Stimulated activated CD4-positive, alpha-beta T cell treated with anti-CD3 and anti-CD28 coated beads, TNF-alpha, amount 100 ng/mL, for 48 hours (primary cell): ENCODE results near the gene GPC3.
"Not testable (repeated sequence)": the region's sequence is repeated elsewhere in the genome, so short reads cannot be mapped to it uniquely, and the experiment has no call there.

ENCODE experiments used
- DNase-seq, 3 donors: peaks; one replicate each; pipeline ENCODE4 v3.0.0-alpha.2; 2020; ENCODE audit warnings: low read depth in 3 of 3

The GPC3 gene

DNA sequence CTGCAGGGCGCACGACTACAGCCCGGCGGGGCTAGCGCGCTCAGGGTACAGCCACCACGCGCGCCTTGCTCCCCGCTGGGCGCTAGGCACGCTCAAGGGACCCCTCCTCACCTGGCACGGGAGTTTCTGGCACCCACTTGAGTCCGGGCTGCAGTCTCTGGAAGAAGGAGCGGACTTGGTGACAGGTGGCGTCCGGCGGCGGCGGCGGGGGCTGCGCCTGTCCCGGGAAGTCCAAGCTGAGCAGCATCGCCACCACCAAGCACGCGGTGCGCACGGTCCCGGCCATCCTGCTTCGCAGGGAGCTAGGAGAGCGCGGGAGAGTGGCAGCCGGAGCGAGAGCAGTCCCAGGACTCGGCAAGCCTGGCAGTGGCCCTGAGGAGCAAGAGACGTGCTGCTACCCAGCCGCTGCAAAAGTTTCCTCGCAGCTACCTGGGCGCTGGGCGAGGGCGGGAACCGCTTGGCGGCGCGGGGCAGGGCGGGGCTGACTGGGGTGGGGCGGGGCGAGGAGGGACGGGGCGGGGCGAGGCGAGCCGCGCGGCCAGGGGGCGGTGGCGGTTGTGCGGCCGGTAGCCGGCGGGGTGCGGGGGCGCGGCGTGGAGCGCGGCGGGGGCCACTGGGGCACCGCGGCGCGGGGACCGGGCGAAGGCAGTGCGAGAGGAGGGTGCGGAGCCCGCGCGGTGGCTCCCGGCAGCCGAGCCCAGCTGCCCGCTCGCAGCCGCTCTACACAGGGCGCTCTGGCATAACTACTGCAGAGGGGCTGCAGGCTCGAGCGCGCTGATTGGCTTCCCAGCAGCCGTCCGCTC, at the start of gene GPC3:
TSS of gene GPC3 (minus strand) at position 431 of the 803 bp plus-strand sequence.
- DNase-seq = peak in 1 of 3 donors; percentile 21

- no peak for DNase-seq
Measured at GRCh38 chrX:134032441-134032840, 47.0 kb upstream of the GPC3 start.

- DNase-seq = peak in 2 of 3 donors; percentile 12 to 30
Measured at GRCh38 chrX:134026565-134027311, 41.3 kb upstream of the GPC3 start.

- DNase-seq = no peak
Measured at GRCh38 chrX:134025986-134026545, 40.7 kb upstream of the GPC3 start.

GRCh38 chrX:134024686-134025377, 39.4 kb upstream of the GPC3 start:
- DNase-seq = no peak

- DNase-seq = no peak
Measured at GRCh38 chrX:134023851-134024281, 38.5 kb upstream of the GPC3 start.

- DNase-seq = no peak
Measured at GRCh38 chrX:134020910-134021309, 35.5 kb upstream of the GPC3 start.

- no peak for DNase-seq
Measured at GRCh38 chrX:134019567-134020206, 34.3 kb upstream of the GPC3 start.

DNA sequence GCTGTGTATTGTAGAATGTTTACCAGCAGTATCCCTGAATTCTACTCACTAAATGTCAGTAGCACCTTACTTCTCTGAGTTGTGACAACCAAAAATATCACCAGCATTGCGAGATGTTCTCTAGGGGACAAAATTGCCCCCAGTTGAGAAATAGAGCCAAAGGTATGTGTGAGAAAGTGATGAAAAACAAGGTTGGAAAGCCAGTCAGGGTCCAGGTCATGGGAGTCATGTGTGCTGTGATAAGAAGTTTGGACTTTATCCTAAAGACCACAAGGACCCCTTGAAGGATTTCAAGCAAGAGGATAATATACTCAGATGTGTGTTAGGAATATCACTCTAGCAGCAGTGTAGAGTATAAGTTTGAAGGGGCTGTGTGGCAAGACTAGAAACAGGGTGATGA, 30.9 kb upstream of the GPC3 start:
- DNase-seq = not testable (repeated sequence)

GRCh38 chrX:134015510-134015909, 30.1 kb upstream of the GPC3 start:
- not testable (repeated sequence) for DNase-seq

DNA sequence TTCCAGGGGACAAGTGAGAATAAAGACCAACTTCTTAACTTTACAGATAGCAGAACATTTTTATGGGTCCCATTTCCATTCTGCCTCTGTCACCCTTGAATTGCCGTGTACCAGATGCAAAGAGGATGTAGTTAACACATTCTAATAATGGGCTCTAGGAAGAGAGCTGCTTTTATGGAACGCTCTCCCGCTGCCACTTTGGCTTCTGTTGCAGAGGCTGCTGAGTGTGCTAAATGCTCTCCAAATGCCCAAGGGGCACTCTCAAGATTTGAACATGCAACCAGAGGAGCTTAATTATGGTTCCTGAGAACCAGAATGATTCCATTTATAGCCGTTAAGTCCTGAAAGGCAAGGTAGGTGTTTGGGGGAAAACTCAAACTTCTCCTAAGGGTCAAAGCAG, 28.1 kb upstream of the GPC3 start:
- no peak for DNase-seq

GRCh38 chrX:134013092-134013497, 27.7 kb upstream of the GPC3 start:
- DNase-seq = no peak

DNA sequence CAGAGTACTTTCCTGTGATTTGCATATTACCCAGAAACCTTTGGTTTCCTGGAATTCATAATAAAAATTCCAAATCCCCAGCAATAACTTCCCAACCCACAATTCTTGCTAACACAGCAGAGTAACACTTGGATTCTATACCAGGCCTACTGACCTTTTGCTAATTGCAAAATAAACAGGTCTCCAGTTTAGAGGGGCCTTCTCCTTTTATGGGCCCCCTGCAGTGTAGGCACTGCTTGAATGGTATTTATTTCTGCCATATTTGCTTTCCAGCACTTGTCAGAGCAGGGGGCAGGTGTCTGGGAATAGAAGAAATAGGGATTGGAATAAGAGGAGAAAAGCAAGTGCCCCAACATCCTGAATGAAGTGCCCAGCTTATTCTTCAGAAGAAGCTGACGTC, 25.3 kb upstream of the GPC3 start:
- no peak for DNase-seq

- no peak for DNase-seq
Measured at GRCh38 chrX:134007716-134008115, 22.3 kb upstream of the GPC3 start.

DNA sequence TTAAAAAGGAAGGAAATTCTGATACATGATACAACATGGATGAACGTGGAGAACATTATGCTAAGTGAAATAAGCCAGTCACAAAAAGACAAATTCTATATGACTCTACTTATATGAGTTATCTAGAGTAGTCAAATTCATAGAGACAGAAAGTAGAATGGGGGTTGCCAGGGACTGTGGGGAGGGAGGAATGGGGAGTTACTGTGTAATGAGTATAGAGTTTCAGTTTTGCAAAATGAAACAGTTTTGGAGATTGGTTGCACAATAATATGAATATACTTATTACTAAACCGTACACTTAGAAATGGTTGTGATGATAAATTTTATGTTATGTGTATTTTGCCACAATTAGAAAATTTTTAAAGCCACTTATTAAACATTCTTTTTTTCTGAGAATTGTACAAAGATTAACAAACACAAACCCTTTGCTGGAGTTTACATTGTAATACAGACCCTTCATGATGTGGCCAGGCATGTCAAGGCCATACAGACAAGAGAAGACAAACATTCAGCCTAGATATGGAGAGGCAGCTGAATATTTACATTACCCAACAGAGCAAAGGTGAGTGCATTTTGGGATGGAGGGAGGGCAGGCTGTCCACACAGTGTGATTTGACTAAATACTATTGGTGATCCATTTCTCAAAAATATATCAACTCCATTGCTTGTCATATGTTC, 21.2 kb upstream of the GPC3 start:
- no peak for DNase-seq

- no peak for DNase-seq
Measured at GRCh38 chrX:134004084-134004483, 18.7 kb upstream of the GPC3 start.

- DNase-seq = no peak
Measured at GRCh38 chrX:134002921-134003615, 17.7 kb upstream of the GPC3 start.

- DNase-seq = no peak
Measured at GRCh38 chrX:134000260-134001245, 15.2 kb upstream of the GPC3 start.

- no peak for DNase-seq
Measured at GRCh38 chrX:133999031-133999705, 13.8 kb upstream of the GPC3 start.
